ENCODE measurements around the gene MAGI2. TPM values are rescaled to one million over a fixed set of nuclear protein-coding genes. Genes with fewer than 3 reads are reported as not detected.

MAGI2 gene
- total RNA-seq, 2 experiments from 2014 or later, result 0.14 to 0.19 TPM

GRCh38 chr7:78383096-78383880, 1070.2 kb downstream of the MAGI2 start:
- DNase-seq, result no peak
- Mint-ChIP-seq H3K4me1 (no peaks in the 10 kb centered on the region), H3K27ac (no peak overlapping the region), H3K9me3 (no peaks in the 10 kb centered on the region), H3K4me3 (no peak overlapping the region), H3K27me3 (no peaks in the 10 kb centered on the region), H3K36me3 (no peaks in the 10 kb centered on the region)
- ATAC-seq (ENCODE audit: low read depth), result no peak
- POLR2A ChIA-PET, result no interaction called here

- Mint-ChIP-seq H3K27ac (no peak overlapping the region), H3K27me3 (no peaks in the 10 kb centered on the region), H3K9me3 (no peaks in the 10 kb centered on the region), H3K4me3 (no peak overlapping the region), H3K36me3 (no peaks in the 10 kb centered on the region), H3K4me1 (no peaks in the 10 kb centered on the region)
- ATAC-seq (ENCODE audit: low read depth) (no peak), DNase-seq (no peak)
- POLR2A ChIA-PET, result no interaction called here
Observed at GRCh38 chr7:78379148-78379547, 1074.3 kb downstream of the MAGI2 start.

- Mint-ChIP-seq H3K4me3 (no peak overlapping the region), H3K9me3 (no peaks in the 10 kb centered on the region), H3K27ac (no peak overlapping the region), H3K27me3 (no peaks in the 10 kb centered on the region), H3K36me3 (no peaks in the 10 kb centered on the region), H3K4me1 (no peaks in the 10 kb centered on the region)
- ATAC-seq (ENCODE audit: low read depth) (no peak), DNase-seq (no peak)
- POLR2A ChIA-PET, result no interaction called here
Observed at GRCh38 chr7:78377532-78377931, 1075.9 kb downstream of the MAGI2 start.

GRCh38 chr7:78370936-78371335, 1082.5 kb downstream of the MAGI2 start:
- H3K9me3 Mint-ChIP-seq, result no peaks in the 10 kb centered on the region
- H3K4me1 Mint-ChIP-seq, result no peaks in the 10 kb centered on the region
- ATAC-seq (ENCODE audit: low read depth) (no peak), DNase-seq (no peak)
- no peak overlapping the region for H3K4me3 Mint-ChIP-seq
- H3K36me3 Mint-ChIP-seq, result no peaks in the 10 kb centered on the region
- POLR2A ChIA-PET, result no interaction called here
- H3K27ac Mint-ChIP-seq, result no peak overlapping the region
- no peaks in the 10 kb centered on the region for H3K27me3 Mint-ChIP-seq

- Mint-ChIP-seq H3K27ac (no peak overlapping the region), H3K4me3 (no peak overlapping the region), H3K27me3 (no peaks in the 10 kb centered on the region), H3K4me1 (no peaks in the 10 kb centered on the region), H3K9me3 (no peaks in the 10 kb centered on the region), H3K36me3 (no peaks in the 10 kb centered on the region)
- ATAC-seq (ENCODE audit: low read depth) (no peak), DNase-seq (no peak)
- POLR2A ChIA-PET, result no interaction called here
Observed at GRCh38 chr7:78368771-78369170, 1084.7 kb downstream of the MAGI2 start.

- Mint-ChIP-seq H3K27me3 (no peaks in the 10 kb centered on the region), H3K4me1 (no peaks in the 10 kb centered on the region), H3K36me3 (no peaks in the 10 kb centered on the region), H3K4me3 (no peak overlapping the region), H3K9me3 (no peaks in the 10 kb centered on the region), H3K27ac (no peak overlapping the region)
- no peak for ATAC-seq (ENCODE audit: low read depth)
- no peak for DNase-seq
- POLR2A ChIA-PET, result no interaction called here
Observed at GRCh38 chr7:78367280-78367773, 1086.1 kb downstream of the MAGI2 start.

- Mint-ChIP-seq H3K9me3 (no peaks in the 10 kb centered on the region), H3K4me3 (no peak overlapping the region), H3K27me3 (no peaks in the 10 kb centered on the region), H3K27ac (no peak overlapping the region), H3K36me3 (no peaks in the 10 kb centered on the region), H3K4me1 (no peaks in the 10 kb centered on the region)
- POLR2A ChIA-PET, result no interaction called here
- DNase-seq, result no peak
- no peak for ATAC-seq (ENCODE audit: low read depth)
Observed at GRCh38 chr7:78363866-78364265, 1089.6 kb downstream of the MAGI2 start.

GRCh38 chr7:78359836-78360235, 1093.6 kb downstream of the MAGI2 start:
- Mint-ChIP-seq H3K36me3 (no peaks in the 10 kb centered on the region), H3K4me3 (no peak overlapping the region), H3K27ac (no peak overlapping the region), H3K4me1 (no peaks in the 10 kb centered on the region), H3K9me3 (no peaks in the 10 kb centered on the region), H3K27me3 (no peaks in the 10 kb centered on the region)
- DNase-seq (no peak), ATAC-seq (ENCODE audit: low read depth) (no peak)
- POLR2A ChIA-PET, result no interaction called here

GRCh38 chr7:78357709-78358108, 1095.8 kb downstream of the MAGI2 start:
- DNase-seq (no peak), ATAC-seq (ENCODE audit: low read depth) (no peak)
- POLR2A ChIA-PET, result no interaction called here
- Mint-ChIP-seq H3K4me3 (no peak overlapping the region), H3K27ac (no peak overlapping the region), H3K4me1 (no peaks in the 10 kb centered on the region), H3K36me3 (no peaks in the 10 kb centered on the region), H3K9me3 (no peaks in the 10 kb centered on the region), H3K27me3 (no peaks in the 10 kb centered on the region)

GRCh38 chr7:78355834-78356233, 1097.6 kb downstream of the MAGI2 start:
- Mint-ChIP-seq H3K27ac (no peak overlapping the region), H3K27me3 (no peaks in the 10 kb centered on the region), H3K4me1 (no peaks in the 10 kb centered on the region), H3K9me3 (no peaks in the 10 kb centered on the region), H3K4me3 (no peak overlapping the region), H3K36me3 (no peaks in the 10 kb centered on the region)
- no peak for DNase-seq
- no peak for ATAC-seq (ENCODE audit: low read depth)
- POLR2A ChIA-PET, result no interaction called here

- Mint-ChIP-seq H3K36me3 (no peaks in the 10 kb centered on the region), H3K27me3 (no peaks in the 10 kb centered on the region), H3K4me1 (no peaks in the 10 kb centered on the region), H3K9me3 (no peaks in the 10 kb centered on the region), H3K27ac (no peak overlapping the region), H3K4me3 (no peak overlapping the region)
- POLR2A ChIA-PET, result no interaction called here
- DNase-seq (no peak), ATAC-seq (ENCODE audit: low read depth) (no peak)
Observed at GRCh38 chr7:78350926-78351325, 1102.5 kb downstream of the MAGI2 start.

GRCh38 chr7:78350391-78350790, 1103.1 kb downstream of the MAGI2 start:
- DNase-seq (no peak), ATAC-seq (ENCODE audit: low read depth) (no peak)
- Mint-ChIP-seq H3K9me3 (no peaks in the 10 kb centered on the region), H3K4me3 (no peak overlapping the region), H3K4me1 (no peaks in the 10 kb centered on the region), H3K27ac (no peak overlapping the region), H3K27me3 (no peaks in the 10 kb centered on the region), H3K36me3 (no peaks in the 10 kb centered on the region)
- POLR2A ChIA-PET, result no interaction called here

- POLR2A ChIA-PET, result no interaction called here
- H3K27me3 Mint-ChIP-seq, result no peaks in the 10 kb centered on the region
- ATAC-seq (ENCODE audit: low read depth) (no peak), DNase-seq (no peak)
- no peaks in the 10 kb centered on the region for H3K4me1 Mint-ChIP-seq
- no peaks in the 10 kb centered on the region for H3K9me3 Mint-ChIP-seq
- no peak overlapping the region for H3K27ac Mint-ChIP-seq
- no peaks in the 10 kb centered on the region for H3K36me3 Mint-ChIP-seq
- no peak overlapping the region for H3K4me3 Mint-ChIP-seq
Observed at GRCh38 chr7:78346827-78347226, 1106.6 kb downstream of the MAGI2 start.

- H3K9me3 Mint-ChIP-seq, result no peaks in the 10 kb centered on the region
- no peaks in the 10 kb centered on the region for H3K27me3 Mint-ChIP-seq
- no peak overlapping the region for H3K27ac Mint-ChIP-seq
- ATAC-seq (ENCODE audit: low read depth), result no peak
- no peak overlapping the region for H3K4me3 Mint-ChIP-seq
- DNase-seq, result no peak
- H3K36me3 Mint-ChIP-seq, result no peaks in the 10 kb centered on the region
- H3K4me1 Mint-ChIP-seq, result no peaks in the 10 kb centered on the region
- POLR2A ChIA-PET, result no interaction called here
Observed at GRCh38 chr7:78345979-78346378, 1107.5 kb downstream of the MAGI2 start.

Data from activated naive CD8-positive, alpha-beta T cell treated with anti-CD3 and anti-CD28 coated beads, Interleukin-2, amount 10 ng/mL, durations not matched to agents 7 days and 5 days (primary cell).